HG02623 (cell line): Measurements from ENCODE around the gene UTRN.
A peak's percentile ranks its signal among the peaks of the same experiment; 100 is the strongest.

Source experiments
- ATAC-seq: cut with Tn5 transposase; IDR thresholded peaks from one replicate; pipeline ENCODE4 v1.9.1; 2021; ENCODE audit warnings: moderate library complexity; ENCODE audit not compliant: unreplicated experiment

The UTRN gene

DNA sequence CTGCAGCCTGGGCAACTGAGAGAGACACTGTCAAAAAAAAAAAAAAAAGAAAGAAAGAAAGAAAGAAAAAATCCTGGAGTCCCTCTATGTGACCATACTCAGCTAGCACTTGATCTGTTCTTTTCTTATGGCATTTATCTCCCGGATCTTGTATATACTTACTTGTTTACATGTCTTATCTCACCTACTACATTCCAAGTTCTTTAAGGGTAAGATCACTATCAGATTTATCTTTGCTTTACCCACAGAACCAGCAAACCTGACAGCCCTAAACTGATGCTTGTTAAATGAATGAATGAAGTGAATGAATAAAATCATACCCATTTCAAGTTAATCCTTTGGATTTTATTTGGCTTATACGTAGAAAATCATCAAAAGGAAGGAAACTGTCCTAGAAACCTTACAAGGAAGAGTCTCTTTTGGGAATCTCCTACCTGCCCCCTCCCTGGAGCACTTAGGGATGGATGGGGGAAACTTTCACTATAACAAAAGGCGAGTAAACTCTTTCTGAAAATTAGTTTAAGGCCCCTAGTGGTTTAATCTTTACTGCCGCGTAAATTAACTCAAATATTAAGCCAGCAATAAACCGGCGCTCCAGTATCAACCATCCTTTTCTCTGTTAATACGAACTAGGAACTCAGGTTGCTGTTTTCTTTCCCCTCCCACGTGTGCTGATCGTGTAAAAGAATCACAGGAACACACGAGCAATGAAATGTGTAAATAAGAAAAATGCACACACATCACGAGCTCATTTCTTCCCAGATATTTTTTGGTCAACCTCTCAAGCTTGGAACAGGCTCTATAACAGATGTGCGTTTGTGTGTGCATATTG lies 1.3 kb upstream of the UTRN start:
- ATAC-seq: no peak

DNA sequence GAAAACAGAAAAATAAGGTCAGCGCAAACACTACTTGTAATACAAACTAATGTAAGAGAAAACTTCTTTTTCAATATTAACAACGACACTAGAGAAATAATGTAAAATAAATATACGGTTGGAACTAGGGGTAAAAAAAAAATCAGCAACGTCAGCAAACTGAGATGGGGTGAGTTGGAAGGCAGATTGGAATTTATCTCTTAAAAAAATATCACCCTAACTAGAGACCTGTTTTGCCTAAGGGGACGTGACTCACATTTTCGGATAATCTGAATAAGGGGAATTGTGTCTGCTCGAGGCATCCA lies 705 bp upstream of the UTRN start:
- no peak for ATAC-seq

DNA sequence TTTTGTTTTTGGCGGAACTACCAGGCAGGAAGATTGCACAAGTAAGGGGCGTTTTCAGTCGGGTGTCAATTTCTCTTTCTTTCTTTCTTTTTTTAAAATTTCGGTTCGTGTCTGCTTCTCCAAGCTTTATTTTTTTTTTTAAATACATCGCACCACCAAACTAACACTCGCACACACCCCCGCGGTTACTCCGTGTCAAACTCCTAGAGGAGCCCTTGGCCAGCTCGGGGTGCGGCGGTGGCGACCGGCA lies 338 bp downstream of the UTRN start:
- no peak for ATAC-seq

DNA sequence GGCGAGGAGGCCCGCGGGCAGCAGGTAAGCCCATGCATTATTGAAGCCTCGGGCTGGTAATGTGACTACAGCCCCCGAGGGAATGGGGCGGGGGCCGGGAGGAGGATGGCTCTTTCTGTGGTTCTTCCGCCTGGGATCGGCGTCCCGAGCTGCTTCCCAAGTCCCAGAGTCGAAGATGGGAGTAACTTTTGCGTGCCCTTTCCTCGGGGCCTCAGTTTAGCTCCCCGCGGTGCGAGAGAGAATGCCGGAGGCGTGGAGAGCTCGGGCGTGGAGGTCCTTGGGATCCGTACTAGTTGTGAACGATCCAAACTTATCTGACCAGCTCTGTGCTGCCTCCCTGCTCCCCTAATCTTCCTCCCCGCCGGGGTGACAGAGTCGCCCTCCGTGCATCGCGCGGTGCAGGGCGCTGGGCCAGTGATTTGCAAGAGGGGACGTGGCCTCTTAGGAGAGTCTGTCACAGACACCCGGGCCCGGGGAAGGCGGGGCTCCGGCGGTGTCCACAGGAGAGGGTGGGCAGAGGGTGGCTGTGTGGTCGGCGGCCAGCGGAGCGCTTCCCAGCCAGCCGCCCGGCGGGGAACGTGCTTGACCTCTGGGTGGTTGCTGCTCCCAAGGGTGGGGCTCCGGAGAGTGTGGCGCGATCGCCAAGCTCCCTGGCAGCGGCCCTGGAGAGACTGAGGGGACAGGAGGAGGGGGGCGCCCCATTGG lies 815 bp downstream of the UTRN start:
- ATAC-seq: peak; percentile 37

DNA sequence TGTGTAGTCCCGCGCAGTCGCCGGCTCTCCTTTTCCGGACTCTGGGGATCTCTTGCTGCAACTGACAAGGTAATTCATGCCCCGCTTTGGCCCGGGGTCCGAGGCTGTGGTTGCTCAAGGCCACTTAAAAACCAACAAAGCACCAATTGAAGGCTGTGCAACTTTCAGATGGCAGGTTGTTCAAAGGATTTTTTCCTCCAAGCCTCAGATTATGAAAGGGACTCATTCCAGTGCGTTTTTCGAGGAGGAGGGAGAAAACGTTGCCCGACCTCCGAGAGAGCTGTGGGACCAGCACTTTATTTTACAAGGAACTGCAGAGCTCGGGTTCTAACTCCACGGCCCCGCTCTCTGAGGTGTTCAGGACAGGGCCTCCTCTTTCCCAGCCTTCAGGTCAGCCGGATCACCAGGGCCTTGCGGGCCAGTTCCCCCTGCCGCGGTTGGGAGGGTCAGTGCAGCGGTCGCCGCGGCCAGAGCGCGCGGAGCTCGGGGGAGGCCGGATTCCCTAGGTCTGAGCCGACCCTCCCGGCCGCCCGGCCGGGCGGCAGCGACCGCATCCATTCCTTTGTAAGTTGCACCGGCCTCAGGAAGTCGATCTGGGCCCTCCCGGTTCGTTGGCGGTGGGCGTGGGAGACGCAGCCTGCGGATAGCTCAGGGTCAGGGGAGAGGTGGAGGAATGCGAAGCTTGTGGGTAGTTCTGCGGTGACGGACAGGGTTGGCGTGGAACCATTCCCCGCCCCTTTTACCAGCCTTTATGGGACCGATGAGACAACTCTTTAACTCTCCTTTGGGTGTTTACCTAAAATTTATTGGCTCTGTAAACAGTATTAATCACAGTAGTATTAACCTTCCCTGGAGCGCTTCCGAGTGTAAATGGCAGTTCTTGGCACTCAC lies 1.6 kb downstream of the UTRN start:
- ATAC-seq: no peak

DNA sequence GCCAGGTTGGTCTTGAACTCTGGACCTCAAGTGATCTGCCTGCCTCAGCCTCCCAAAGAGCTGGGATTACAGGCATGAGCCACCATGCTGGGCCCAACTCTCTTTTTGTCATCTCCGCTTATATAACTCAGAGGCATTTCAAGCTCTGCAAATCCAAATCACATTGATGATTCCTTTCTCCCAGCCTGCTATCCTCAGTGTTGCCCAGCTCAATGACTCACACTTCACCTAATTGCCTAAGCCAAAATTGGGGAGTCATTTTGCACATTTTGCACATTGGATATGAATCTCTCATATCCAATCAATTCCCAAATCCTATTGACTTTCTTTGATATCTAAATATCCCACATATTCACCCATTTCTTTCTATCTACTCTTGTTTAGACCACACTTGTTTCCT lies 3.9 kb downstream of the UTRN start:
- no peak for ATAC-seq

DNA sequence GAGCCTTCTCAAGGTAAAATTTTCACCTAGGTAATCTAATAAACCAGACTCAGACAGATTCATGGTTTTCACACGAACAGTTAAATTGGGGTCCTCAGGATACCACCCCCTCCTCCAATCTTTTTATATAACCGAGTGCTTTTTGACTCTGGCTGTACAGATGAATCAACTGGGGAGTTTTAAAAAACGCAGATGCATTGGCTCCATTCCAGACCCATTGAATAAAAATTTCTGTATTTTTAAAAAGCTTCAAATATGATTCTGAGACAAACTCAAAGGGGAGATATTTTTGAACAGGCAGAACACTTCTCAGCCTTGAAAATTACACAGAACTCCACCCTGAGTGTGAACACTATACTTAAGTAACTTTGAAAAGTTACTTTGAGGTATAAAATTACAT lies 7.2 kb downstream of the UTRN start:
- ATAC-seq: no peak

DNA sequence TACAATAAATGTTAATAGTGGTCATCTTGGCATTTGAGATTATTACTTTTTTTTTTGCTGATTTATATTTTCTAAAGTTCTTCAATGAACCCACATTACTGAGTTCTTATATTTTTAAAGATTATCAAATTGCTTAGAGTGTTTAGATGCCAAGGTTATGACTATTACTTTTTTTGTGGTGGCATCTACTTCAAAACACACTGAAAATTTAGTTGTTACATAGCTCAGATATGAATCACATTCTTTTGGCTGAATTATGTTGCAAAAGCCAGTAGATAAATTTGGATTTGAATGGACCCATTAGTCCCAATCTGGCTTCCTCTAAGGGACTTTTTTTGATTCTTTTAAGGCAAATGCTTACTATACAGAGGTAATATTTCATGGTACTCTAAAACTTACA lies 8.9 kb downstream of the UTRN start:
- no peak for ATAC-seq

DNA sequence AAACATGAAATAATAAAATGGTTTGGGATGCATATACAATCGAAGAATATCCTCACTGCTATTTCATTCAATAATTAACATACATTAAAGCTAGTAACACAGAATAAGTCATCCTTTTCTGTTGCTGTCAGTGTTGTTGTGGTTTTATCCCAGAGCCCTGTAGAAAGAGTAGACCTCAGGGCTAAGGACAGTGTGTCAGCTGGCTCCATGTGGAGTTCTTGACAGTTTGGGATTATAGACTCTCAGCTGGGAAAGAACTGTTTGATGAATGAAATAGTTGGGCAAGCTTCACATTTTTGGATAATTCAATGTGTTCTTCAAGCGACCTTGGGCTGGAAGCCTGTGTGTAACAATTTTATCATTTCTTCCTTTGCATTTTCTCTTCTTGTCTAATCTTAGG lies 10.1 kb downstream of the UTRN start:
- ATAC-seq: no peak

DNA sequence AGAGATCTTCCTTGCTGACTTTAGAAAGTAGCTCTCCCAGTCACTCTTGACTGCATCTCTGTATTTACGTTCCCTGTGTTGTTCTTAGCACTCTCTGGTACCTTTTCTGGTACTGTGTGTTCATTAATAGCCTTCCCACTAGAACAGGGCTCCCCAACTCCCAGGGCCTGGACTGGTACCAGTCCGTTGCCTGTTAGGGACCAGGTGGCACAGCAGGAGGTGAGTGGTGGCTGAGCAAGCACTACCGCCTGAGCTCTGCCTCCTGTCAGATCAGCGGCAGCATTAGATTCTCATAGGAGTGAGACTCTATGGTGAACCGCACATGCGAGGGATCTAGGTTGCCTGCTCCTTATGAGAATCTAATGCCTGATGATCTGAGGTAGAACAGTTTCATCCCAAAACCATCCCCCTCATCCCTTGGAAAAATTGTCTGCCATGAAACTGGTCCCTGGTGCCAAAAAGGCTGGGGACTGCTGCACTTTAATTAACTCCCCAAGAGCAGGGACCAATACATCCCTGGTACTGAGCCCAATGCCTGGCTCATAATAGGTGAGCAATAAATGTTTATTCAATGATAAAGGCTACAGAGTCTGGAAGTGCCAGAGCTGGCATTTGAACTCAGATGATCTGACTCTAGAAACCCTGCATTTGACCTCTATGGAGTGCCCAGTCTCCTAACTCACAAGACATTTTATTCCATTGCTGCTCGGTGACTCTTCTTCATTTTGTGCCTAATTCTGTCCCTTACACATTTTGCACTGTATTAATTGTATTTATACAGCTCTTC lies 11.0 kb downstream of the UTRN start:
- no peak for ATAC-seq

DNA sequence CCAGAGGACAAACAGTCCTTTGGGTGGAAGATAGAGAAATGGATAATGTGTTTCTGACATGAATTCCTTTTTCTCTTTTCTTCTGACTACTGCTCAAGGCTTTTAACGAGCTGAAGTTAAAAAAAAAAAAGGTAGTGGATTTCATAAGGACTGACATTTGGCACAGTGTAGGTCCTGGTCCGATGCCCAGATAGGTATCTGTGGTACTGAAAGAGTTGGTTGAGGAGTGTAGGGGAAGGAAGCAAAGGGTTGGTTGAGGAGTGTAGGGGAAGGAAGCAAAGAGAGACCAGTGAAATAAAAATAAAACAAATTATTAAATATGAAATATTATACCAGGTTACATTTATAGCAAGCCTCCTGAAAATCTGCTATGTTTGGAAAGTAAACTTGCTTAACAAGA lies 11.8 kb downstream of the UTRN start:
- no peak for ATAC-seq

DNA sequence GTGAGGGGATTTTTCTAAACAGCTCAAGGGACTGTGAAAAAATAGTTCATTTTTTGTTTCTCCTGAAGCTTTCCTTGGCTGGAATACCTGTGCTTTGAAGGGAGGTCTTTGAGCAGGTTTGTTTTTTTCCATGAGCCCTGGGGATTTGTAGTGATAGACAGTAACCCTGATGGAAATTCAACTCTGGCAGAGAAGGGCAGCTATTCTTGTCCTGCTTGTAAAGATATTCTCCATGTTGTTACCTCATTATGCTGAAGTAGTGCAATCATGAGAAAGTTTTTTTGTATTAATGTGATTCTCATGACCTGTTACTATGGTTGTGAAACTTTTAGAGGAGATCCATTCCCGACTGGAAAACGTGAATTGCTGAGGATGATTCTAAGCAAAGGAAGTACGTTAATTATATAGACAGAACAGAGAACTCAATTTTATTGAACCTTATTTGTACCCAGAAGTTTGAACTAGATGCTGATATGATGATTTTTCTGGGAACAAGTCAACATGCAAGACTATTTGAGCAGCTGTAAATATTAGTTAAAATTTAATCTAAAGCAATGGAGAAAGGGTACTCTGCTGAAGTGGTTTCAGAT lies 12.5 kb downstream of the UTRN start:
- no peak for ATAC-seq

DNA sequence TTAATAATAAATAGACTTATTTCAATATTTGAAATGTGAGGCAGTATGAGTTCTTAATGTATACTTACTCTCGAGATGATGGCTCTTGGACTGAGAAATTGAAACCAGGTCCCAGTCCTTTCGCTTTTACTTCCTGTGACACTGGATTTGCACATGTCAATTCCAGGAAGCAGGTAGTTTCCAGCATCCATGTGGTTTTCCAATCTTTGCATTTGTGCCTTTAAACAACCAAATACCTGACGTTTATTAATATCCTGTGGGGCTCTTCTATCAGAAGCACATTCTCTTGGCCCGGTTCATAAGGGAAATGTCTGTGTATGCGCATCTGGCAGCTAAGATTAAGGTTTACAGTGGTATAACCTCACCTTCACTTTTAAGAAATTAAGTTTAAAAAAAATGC lies 13.1 kb downstream of the UTRN start:
- ATAC-seq: no peak

DNA sequence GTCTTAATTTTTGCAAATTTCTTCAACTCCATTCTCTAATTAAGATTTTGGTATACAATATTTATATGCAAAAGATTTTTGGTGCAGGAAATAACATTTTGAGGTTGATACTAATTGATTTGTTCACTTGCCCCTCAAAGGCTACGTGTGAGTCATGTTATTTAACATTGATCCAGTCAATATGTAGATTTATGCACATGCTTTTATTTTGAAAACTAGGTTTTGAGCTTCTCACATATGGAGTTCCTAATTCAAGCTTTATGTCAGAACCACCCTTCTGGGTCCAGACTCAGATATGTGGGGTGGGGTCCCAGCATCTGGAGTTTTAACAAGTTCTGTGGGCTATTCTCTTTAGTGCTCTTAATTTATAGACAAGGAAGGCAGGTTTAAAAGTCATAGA lies 13.8 kb downstream of the UTRN start:
- no peak for ATAC-seq

DNA sequence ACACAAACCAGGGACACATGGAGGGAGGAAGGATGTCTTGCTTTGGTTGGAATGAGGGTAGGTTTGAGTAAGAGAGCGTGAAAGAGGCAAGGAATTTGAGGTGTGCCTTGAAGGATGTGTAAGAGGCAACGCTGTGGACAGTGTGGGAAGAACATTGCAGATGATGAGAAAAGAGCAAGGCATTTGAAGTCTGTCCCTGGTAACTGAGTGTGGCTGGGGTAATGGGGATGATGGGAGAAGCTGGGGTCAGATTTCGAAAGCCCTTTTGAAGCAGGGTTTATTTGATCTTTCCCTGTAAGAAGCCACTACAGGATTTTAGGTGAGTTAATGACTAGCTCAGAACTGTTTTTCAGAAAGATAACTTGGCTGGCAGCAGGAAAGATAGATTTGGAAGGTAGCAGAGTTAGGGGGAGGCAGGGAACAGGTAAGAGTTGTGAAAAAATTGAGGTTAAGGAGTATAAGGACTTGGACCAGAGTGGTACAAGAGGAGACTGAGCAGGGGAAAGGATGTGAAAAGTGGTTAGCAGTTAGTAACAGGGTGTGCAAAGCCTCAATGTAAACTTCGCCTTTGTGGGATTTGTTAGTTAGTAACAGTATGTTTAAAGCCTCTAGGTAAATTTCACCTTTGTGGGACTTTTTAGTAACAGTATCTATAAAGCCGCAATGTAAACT lies 17.7 kb downstream of the UTRN start:
- ATAC-seq: no peak

DNA sequence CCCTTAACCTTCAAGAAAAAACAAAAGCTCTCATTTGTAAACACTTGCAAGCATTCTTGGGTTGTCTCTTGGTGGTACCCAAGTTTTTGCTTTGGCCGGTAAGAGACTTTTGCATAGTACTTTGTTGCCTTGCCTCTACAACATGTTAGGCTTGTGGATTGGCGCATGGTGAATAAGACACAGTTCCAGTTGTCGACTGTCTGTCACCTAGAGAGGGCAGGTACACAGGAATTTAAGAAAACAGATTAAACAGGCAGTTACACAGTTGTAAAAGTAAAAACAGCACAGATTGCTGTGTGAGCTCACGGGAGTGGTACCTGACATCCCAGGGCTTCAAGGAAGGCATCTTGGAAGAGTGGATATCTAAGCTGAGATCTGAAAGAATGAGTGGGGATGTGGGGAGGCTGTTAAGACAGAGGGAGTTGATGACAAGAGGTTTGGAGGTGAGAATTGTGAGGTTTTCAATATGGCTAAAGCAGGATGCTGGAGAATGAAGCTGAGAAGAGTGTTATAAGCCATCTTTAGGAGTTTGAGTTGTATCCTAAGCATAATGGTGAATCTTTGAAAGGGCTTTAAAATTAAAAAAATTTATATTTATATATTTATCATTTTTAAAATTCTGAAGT lies 19.2 kb downstream of the UTRN start:
- ATAC-seq: no peak

DNA sequence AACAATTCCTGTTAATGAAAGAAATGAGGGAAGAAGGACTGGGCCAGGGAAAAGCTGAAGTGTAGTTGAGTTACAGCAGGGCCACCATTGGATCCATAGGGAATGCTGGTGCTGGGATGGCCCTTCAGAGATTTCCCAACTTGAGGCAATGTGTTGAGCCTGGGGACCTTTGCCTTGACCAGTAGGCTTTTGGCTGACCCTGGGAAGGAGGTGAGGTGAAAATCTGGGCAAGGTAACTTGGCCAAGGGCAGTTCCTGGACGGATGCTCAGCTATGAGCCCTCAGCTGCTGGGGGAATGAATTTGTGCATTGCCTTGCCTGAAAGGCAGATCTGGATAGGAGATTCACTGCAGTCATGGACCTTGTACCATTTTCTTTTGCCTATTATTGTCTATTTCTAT lies 20.4 kb downstream of the UTRN start:
- peak; percentile 21 for ATAC-seq

DNA sequence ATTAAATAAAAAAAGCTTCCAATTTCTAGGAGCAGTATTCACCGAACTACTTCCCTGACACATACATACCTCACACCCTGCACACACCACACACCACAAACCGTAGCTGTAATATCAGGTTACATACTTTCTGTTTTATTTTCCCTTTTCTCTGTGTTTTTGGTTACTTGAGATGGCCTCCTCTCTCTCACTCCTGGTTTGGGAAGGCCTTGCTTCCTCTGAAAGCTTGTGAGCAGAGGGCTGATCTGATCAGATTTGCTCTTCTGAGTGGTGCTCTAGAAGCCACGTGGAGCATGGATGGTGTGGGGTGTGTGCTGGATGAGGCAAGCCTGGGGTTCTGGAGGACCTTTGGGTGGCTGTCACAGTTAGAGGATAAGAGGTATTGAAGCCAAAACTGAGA lies 20.9 kb downstream of the UTRN start:
- ATAC-seq: peak; percentile 95

DNA sequence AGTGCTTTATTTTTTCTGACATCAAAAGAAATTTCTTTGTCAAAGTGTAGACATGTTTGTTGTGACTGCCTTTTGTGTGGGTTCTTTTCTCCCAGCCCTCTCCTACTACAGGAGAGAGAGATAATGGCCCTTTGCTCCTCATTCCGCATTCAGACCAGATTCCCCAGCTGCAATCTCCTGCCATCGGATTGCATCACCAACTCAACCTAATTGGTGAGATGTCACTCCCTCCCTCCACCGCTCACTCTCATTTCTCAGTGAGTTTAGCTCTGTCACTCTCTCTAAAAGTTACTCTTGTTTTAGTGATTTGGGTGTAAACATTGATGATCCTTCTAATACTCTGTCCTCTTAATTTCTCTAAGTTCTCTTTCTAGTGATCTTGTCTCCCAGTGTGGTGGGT lies 22.7 kb downstream of the UTRN start:
- no peak for ATAC-seq

DNA sequence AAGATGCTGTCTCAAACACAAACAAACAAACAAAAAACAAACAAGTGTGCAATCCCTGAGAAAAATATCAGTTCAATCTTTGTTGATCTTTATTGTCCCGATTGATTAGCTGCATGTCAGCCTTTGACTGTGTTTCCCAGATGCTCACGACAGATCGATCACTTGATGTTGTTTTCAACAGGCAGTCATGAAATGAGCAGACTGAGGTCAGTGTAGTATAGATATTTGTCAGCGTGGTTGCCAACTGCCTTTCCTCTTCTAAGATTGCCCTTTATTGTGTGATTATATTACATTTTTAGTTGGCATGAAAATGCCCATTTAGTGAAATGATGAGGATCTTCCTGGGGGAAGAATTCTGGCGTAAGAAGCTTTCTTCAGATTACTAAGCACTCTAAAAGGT lies 25.6 kb downstream of the UTRN start:
- ATAC-seq: no peak
